GM23338 (cell line): ENCODE results near the gene NHLH1. TPM values are rescaled to one million over a fixed set of nuclear protein-coding genes. Genes with fewer than 3 reads are reported as not detected.

Source experiments
- ATAC-seq: fragments of 200-7000 bp; cut with Tn5 transposase; 3 replicates; pipeline ENCODE4 v1.9.1; 2020
- DNase-seq: peaks from one replicate; pipeline ENCODE4 v3.0.0-alpha.2; 2015; ENCODE audit warnings: low spot score
- H2AFZ ChIP-seq: fragments of 200-600 bp; sonication (generic); 2 replicates; pipeline ENCODE4 v1.8.0; 2016; ENCODE audit warnings: antibody characterized with exemption, mild to moderate bottlenecking, moderate library complexity
- H3F3A ChIP-seq: fragments of 200-600 bp; sonication (generic); replicated peaks from 2 replicates; pipeline ENCODE4 v1.8.0; 2017; ENCODE audit warnings: antibody characterized with exemption, mixed run types, low read depth
- H3K27ac ChIP-seq: fragments of 200-600 bp; sonication (generic); 2 replicates; pipeline ENCODE4 v1.6.1; 2016; ENCODE audit warnings: low read depth
- H3K27me3 ChIP-seq: fragments of 200-600 bp; sonication (generic); 2 replicates; pipeline ENCODE4 v1.8.0; 2016; ENCODE audit warnings: mild to moderate bottlenecking, mixed run types, moderate library complexity; ENCODE audit not compliant: insufficient read depth
- H3K36me3 ChIP-seq: fragments of 200-600 bp; sonication (generic); 2 replicates; pipeline ENCODE4 v1.8.0; 2016; ENCODE audit warnings: mild to moderate bottlenecking; ENCODE audit not compliant: insufficient read depth
- H3K4me1 ChIP-seq: fragments of 200-600 bp; sonication (generic); 2 replicates; pipeline ENCODE4 v1.8.0; 2016; ENCODE audit warnings: mild to moderate bottlenecking, moderate library complexity; ENCODE audit not compliant: insufficient read depth
- H3K4me2 ChIP-seq: fragments of 200-600 bp; sonication (generic); 2 replicates; pipeline ENCODE4 v1.7.1; 2017; ENCODE audit warnings: mixed run types
- H3K4me3 ChIP-seq: fragments of 200-600 bp; sonication (generic); 2 replicates; pipeline ENCODE4 v1.6.1; 2016; ENCODE audit warnings: mixed run types
- H3K79me2 ChIP-seq: fragments of 200-600 bp; sonication (generic); replicated peaks from 2 replicates; pipeline ENCODE4 v1.8.0; 2017; ENCODE audit warnings: mild to moderate bottlenecking; ENCODE audit not compliant: insufficient read depth
- H3K9me2 ChIP-seq: fragments of 200-600 bp; sonication (generic); 2 replicates; pipeline ENCODE4 v1.8.0; 2017; ENCODE audit not compliant: insufficient read depth
- H4K20me1 ChIP-seq: fragments of 200-600 bp; sonication (generic); replicated peaks from 2 replicates; pipeline ENCODE4 v1.8.0; 2017; ENCODE audit warnings: mild to moderate bottlenecking; ENCODE audit not compliant: insufficient read depth
- H3K27ac Mint-ChIP-seq: 2 replicates; pipeline ENCODE4 v1.8.0; 2020; ENCODE audit warnings: inconsistent platforms, mild to moderate bottlenecking, moderate library complexity, mixed read lengths
- H3K27me3 Mint-ChIP-seq: 3 replicates; pipeline ENCODE4 v1.8.0; 2022; ENCODE audit warnings: low read depth, mild to moderate bottlenecking, moderate library complexity, mixed read lengths, inconsistent platforms; ENCODE audit not compliant: insufficient read depth, poor library complexity
- H3K36me3 Mint-ChIP-seq: 3 replicates; pipeline ENCODE4 v1.8.0; 2021; ENCODE audit warnings: low read depth, mild to moderate bottlenecking, inconsistent platforms, moderate library complexity, mixed read lengths
- H3K4me1 Mint-ChIP-seq: 3 replicates; pipeline ENCODE4 v1.8.0; 2020; ENCODE audit warnings: mild to moderate bottlenecking, inconsistent platforms, mixed read lengths
- H3K4me3 Mint-ChIP-seq: 3 replicates; pipeline ENCODE4 v1.8.0; 2021; ENCODE audit warnings: moderate library complexity, mild to moderate bottlenecking, inconsistent platforms, mixed read lengths
- H3K9me3 Mint-ChIP-seq: 3 replicates; pipeline ENCODE4 v1.8.0; 2020; ENCODE audit warnings: moderate library complexity, mild to moderate bottlenecking, inconsistent platforms, mixed read lengths
- CREB1 ChIP-seq: fragments of 250-450 bp; sonication (Bioruptor Pico); IDR thresholded peaks from 2 replicates; pipeline ENCODE4 v1.5.0; 2020; ENCODE audit warnings: low read depth, mild to moderate bottlenecking, moderate library complexity
- CTCF ChIP-seq, 2 experiments: fragments of 200-600 bp in 1 of 2; sonication (generic) in 1 of 2; conservative IDR thresholded peaks; 2 replicates each; pipeline versions ENCODE4 v1.5.1 to v1.6.1; 2016 to 2017; ENCODE audit warnings: antibody characterized with exemption in 2 of 2, low read depth in 2 of 2, mild to moderate bottlenecking in 2 of 2, moderate library complexity in 1 of 2
- ETS1 ChIP-seq: IDR thresholded peaks from 2 replicates; pipeline ENCODE4 v1.6.1; 2016; ENCODE audit warnings: antibody characterized with exemption
- EZH2 ChIP-seq: fragments of 200-600 bp; sonication (generic); IDR thresholded peaks from one replicate; pipeline ENCODE4 v1.8.0; 2017; ENCODE audit warnings: antibody characterized with exemption, mild to moderate bottlenecking, low read depth; ENCODE audit not compliant: unreplicated experiment
- JUNB ChIP-seq: IDR thresholded peaks from one replicate; pipeline ENCODE4 v1.6.1; 2016; ENCODE audit warnings: antibody characterized with exemption; ENCODE audit not compliant: unreplicated experiment
- REST ChIP-seq: IDR thresholded peaks from one replicate; pipeline ENCODE4 v1.6.1; 2018; ENCODE audit warnings: antibody characterized with exemption; ENCODE audit not compliant: unreplicated experiment
- ZNF114 ChIP-seq: fragments of 250-450 bp; sonication (Bioruptor Pico); IDR thresholded peaks from 2 replicates; pipeline ENCODE4 v1.5.0; 2020; ENCODE audit warnings: mild to moderate bottlenecking, moderate library complexity
- polyA plus RNA-seq: library from polyadenylated mRNA; unstranded; fragments of >200 nt; fragmentation: Nextera tagmentation; extraction: Ambion mirVana; gene quantifications from 2 replicates; pipeline ENCODE4 v1.2.1, GENCODE V29; 2016
- total RNA-seq: library from RNA; depleted of rRNA; stranded (reverse); fragments of >200 nt; shearing (Covaris generic); gene quantifications from 2 replicates; pipeline ENCODE4 v1.2.3, GENCODE V29; 2014

NHLH1 gene
- total and polyA plus RNA-seq, 2 experiments from 2014 or later = 0.69 to 0.89 TPM

GRCh38 chr1:160359559-160360226, 7.2 kb upstream of the NHLH1 start:
- Mint-ChIP-seq H3K36me3 (peaks cover 60% of the 10 kb centered on the region), H3K4me1 (peaks cover 33% of the 10 kb centered on the region), H3K4me3 (no peak overlapping the region), H3K9me3 (no peaks in the 10 kb centered on the region), H3K27me3 (peaks cover 7% of the 10 kb centered on the region), H3K27ac (no peak overlapping the region)
- Histone ChIP-seq H3K4me3 (no peak overlapping the region), H3K36me3 (peaks cover 23% of the 10 kb centered on the region), H3K27ac (no peak overlapping the region; the same call in 1 of the 2 replicates), H4K20me1 (no peaks in the 10 kb centered on the region), H3K27me3 (no peaks in the 10 kb centered on the region), H3K9me2 (no peaks in the 10 kb centered on the region), H3F3A (no peaks in the 10 kb centered on the region), H3K79me2 (no peaks in the 10 kb centered on the region), H2AFZ (no peak overlapping the region), H3K4me2 (no peak overlapping the region), H3K4me1 (peaks cover 20% of the 10 kb centered on the region)
- no peak for ATAC-seq
- peak; percentile 11 for DNase-seq
- peak in 1 of 2 experiments; percentile 36; a peak in 2 of 4 replicates for TF ChIP-seq CTCF (conservative IDR thresholded peaks at IDR 0.05; ENCODE audit: low read depth in 2 of 2)
- no peak for TF ChIP-seq JUNB
- no peak for TF ChIP-seq ZNF114 (CRISPR knock-in tag)
- TF ChIP-seq REST = no peak
- TF ChIP-seq CREB1 (CRISPR knock-in tag) = no peak

- no peak overlapping the region for H3K4me2 ChIP-seq
- H3K9me3 Mint-ChIP-seq = no peaks in the 10 kb centered on the region
- no peak overlapping the region for H3K27ac Mint-ChIP-seq
- TF ChIP-seq ETS1 (no peak), EZH2 (no peak)
- no peak overlapping the region for H3K4me3 ChIP-seq
- H3K9me2 ChIP-seq = no peaks in the 10 kb centered on the region
- H2AFZ ChIP-seq = no peak overlapping the region
- ATAC-seq = no peak
- peaks cover 20% of the 10 kb centered on the region for H3K4me1 ChIP-seq
- H3K79me2 ChIP-seq = no peaks in the 10 kb centered on the region
- peaks cover 11% of the 10 kb centered on the region for H3K27me3 Mint-ChIP-seq
- H3K36me3 Mint-ChIP-seq = peaks cover 54% of the 10 kb centered on the region
- no peak overlapping the region for H3K4me3 Mint-ChIP-seq
- peaks cover 37% of the 10 kb centered on the region for H3K4me1 Mint-ChIP-seq
- H3K36me3 ChIP-seq = peaks cover 18% of the 10 kb centered on the region
- H3F3A ChIP-seq = no peaks in the 10 kb centered on the region
- no peaks in the 10 kb centered on the region for H4K20me1 ChIP-seq
- H3K27ac ChIP-seq = no peak overlapping the region; the same call in 1 of the 2 replicates
- no peak for DNase-seq
- H3K27me3 ChIP-seq = no peaks in the 10 kb centered on the region
Measured at GRCh38 chr1:160360227-160360695, 6.6 kb upstream of the NHLH1 start.
